ENCODE results near the gene NMRK2.

GRCh38 chr19:3975637-3976087 lies 42.8 kb downstream of the NMRK2 start:
- TF ChIP-seq CTCF (conservative IDR thresholded peaks at IDR 0.05; ENCODE audit: low read length) = no peak
- TF ChIP-seq EZH2phosphoT487 (IDR thresholded peaks at IDR 0.05; ENCODE audit: borderline replicate concordance) = no peak

Data from Loucy (cell line).